Measurements from ENCODE around the gene ELFN1.

The ELFN1 gene

GRCh38 chr7:1697499-1698125 is 27.5 kb downstream of the ELFN1 start:
- no peaks in the 10 kb centered on the region for H3K4me1 ChIP-seq (ENCODE audit: insufficient read depth, low read length, poor library complexity, severe bottlenecking)
- H4K20me1 ChIP-seq (ENCODE audit: insufficient read depth, low read length, poor library complexity, severe bottlenecking): no peaks in the 10 kb centered on the region
- H3K79me2 ChIP-seq (ENCODE audit: insufficient read depth, low read length): no peaks in the 10 kb centered on the region
- TF ChIP-seq EZH2phosphoT487 (IDR thresholded peaks at IDR 0.05; ENCODE audit: borderline replicate concordance): no peak
- TF ChIP-seq CTCF (conservative IDR thresholded peaks at IDR 0.05; ENCODE audit: low read length): no peak
- H3K9me2 ChIP-seq (replicated peaks; ENCODE audit: low read depth, low read length): no peaks in the 10 kb centered on the region
- no peak overlapping the region for H3K9ac ChIP-seq (ENCODE audit: low read depth, low read length, poor library complexity, severe bottlenecking)
- H3K4me2 ChIP-seq (ENCODE audit: low read depth, low read length, poor library complexity, severe bottlenecking): no peak overlapping the region
- H3K4me3 ChIP-seq (ENCODE audit: low read length, poor library complexity, severe bottlenecking): no peak overlapping the region
- H3F3A ChIP-seq (ENCODE audit: low read depth): no peaks in the 10 kb centered on the region
- H3K27me3 ChIP-seq (ENCODE audit: insufficient read depth, low read length, poor library complexity, severe bottlenecking): no peaks in the 10 kb centered on the region
- no peaks in the 10 kb centered on the region for H3K36me3 ChIP-seq (ENCODE audit: insufficient read depth, low read length)
- peaks cover 1% of the 10 kb centered on the region; the same call in 1 of the 2 replicates for H3K9me3 ChIP-seq (ENCODE audit: insufficient read depth, low read depth, low read length)
- no peak overlapping the region for H2AFZ ChIP-seq (ENCODE audit: low read length)

- no peak overlapping the region for H3K4me3 ChIP-seq (ENCODE audit: low read length, poor library complexity, severe bottlenecking)
- H3K79me2 ChIP-seq (ENCODE audit: insufficient read depth, low read length): no peaks in the 10 kb centered on the region
- H4K20me1 ChIP-seq (ENCODE audit: insufficient read depth, low read length, poor library complexity, severe bottlenecking): no peaks in the 10 kb centered on the region
- H3F3A ChIP-seq (ENCODE audit: low read depth): no peaks in the 10 kb centered on the region
- no peaks in the 10 kb centered on the region for H3K27me3 ChIP-seq (ENCODE audit: insufficient read depth, low read length, poor library complexity, severe bottlenecking)
- no peaks in the 10 kb centered on the region for H3K36me3 ChIP-seq (ENCODE audit: insufficient read depth, low read length)
- H3K9me3 ChIP-seq (ENCODE audit: insufficient read depth, low read depth, low read length): peaks cover 4% of the 10 kb centered on the region; the same call in 1 of the 2 replicates
- no peak overlapping the region for H3K4me2 ChIP-seq (ENCODE audit: low read depth, low read length, poor library complexity, severe bottlenecking)
- TF ChIP-seq EZH2phosphoT487 (IDR thresholded peaks at IDR 0.05; ENCODE audit: borderline replicate concordance) (no peak), CTCF (conservative IDR thresholded peaks at IDR 0.05; ENCODE audit: low read length) (no peak)
- peak overlapping the region; percentile 32 for H2AFZ ChIP-seq (ENCODE audit: low read length)
- H3K9ac ChIP-seq (ENCODE audit: low read depth, low read length, poor library complexity, severe bottlenecking): no peak overlapping the region
- no peaks in the 10 kb centered on the region for H3K4me1 ChIP-seq (ENCODE audit: insufficient read depth, low read length, poor library complexity, severe bottlenecking)
- no peaks in the 10 kb centered on the region for H3K9me2 ChIP-seq (replicated peaks; ENCODE audit: low read depth, low read length)
These were observed 28.1 kb downstream of the ELFN1 start for GRCh38 chr7:1698201-1698600.

GRCh38 chr7:1698951-1699350 is 28.9 kb downstream of the ELFN1 start:
- Histone ChIP-seq H3K9me2 (replicated peaks; ENCODE audit: low read depth, low read length) (no peaks in the 10 kb centered on the region), H3K9ac (ENCODE audit: low read depth, low read length, poor library complexity, severe bottlenecking) (no peak overlapping the region), H3K27me3 (ENCODE audit: insufficient read depth, low read length, poor library complexity, severe bottlenecking) (no peaks in the 10 kb centered on the region), H2AFZ (ENCODE audit: low read length) (no peak overlapping the region), H3K36me3 (ENCODE audit: insufficient read depth, low read length) (no peaks in the 10 kb centered on the region), H3F3A (ENCODE audit: low read depth) (no peaks in the 10 kb centered on the region), H4K20me1 (ENCODE audit: insufficient read depth, low read length, poor library complexity, severe bottlenecking) (no peaks in the 10 kb centered on the region), H3K9me3 (ENCODE audit: insufficient read depth, low read depth, low read length) (peaks cover 4% of the 10 kb centered on the region; the same call in 1 of the 2 replicates), H3K4me1 (ENCODE audit: insufficient read depth, low read length, poor library complexity, severe bottlenecking) (no peaks in the 10 kb centered on the region), H3K4me3 (ENCODE audit: low read length, poor library complexity, severe bottlenecking) (no peak overlapping the region), H3K79me2 (ENCODE audit: insufficient read depth, low read length) (no peaks in the 10 kb centered on the region), H3K4me2 (ENCODE audit: low read depth, low read length, poor library complexity, severe bottlenecking) (no peak overlapping the region)
- TF ChIP-seq CTCF (conservative IDR thresholded peaks at IDR 0.05; ENCODE audit: low read length): no peak
- no peak for TF ChIP-seq EZH2phosphoT487 (IDR thresholded peaks at IDR 0.05; ENCODE audit: borderline replicate concordance)

Measured in Loucy (cell line).